Fibroblast of peridontal ligament (primary cell): ENCODE measurements around the gene MC1R.

Experiments
- DNase-seq: peaks from one replicate; pipeline ENCODE4 v3.0.0-alpha.2; 2010; ENCODE audit errors: extremely low read depth

MC1R gene

GRCh38 chr16:89895482-89896250 lies 23.0 kb upstream of the MC1R start:
- no peak for DNase-seq

- no peak for DNase-seq
These were observed 21.5 kb upstream of the MC1R start for GRCh38 chr16:89897204-89897603.

- DNase-seq, result no peak
These were observed 20.3 kb upstream of the MC1R start for GRCh38 chr16:89898201-89898967.

GRCh38 chr16:89899879-89900481 lies 18.7 kb upstream of the MC1R start:
- DNase-seq, result no peak

DNA sequence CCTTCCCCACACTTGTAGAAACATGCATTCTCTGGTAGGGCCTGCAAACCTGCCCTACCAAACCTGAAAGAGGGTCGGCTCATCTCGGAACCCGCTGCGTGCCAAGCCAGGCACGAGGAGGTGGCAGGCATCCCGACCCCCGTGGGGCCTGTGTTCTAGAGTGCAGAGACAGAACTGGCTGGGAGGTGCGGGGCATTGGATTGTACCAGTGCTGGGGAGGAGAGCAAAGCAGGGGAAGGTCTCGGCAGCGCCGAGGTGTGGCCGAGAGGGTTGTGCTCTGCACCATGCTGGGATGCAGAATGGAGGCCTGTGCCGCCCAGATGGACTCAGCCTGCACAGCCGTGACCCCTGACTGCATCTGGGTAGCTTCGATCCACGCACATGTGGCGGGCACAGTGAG lies 17.8 kb upstream of the MC1R start:
- DNase-seq, result no peak

- no peak for DNase-seq
These were observed 15.7 kb upstream of the MC1R start for GRCh38 chr16:89902980-89903379.

DNA sequence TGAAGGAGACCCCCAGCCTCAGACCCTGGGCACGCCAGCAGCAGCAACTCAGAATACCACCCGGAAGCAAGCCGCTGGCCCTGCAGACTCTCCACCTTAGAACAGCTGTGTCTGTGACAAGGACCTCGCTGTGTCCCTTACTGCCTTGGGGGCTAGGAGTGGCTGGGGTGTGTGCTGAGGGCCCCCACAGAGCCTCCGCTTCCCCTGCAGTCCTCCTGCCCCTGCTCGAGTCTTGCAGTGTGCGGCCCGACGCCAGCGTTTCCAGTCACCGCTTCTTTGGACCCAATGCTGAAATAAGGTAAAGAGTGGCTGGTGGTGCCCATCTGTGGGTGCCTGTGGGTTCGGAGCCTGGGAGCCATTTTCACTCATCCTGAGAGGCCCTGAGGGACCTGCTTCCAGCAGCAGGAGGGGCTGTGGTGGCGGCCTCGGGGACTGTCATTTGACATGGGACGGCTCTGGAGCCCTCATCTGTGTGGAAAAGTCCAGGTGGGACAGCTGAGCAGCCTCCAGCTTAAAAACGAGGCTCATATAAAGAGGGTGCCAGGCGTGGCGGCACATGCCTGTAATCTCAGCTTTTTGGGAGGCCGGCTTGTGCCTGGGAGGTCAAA lies 14.7 kb upstream of the MC1R start:
- no peak for DNase-seq

DNA sequence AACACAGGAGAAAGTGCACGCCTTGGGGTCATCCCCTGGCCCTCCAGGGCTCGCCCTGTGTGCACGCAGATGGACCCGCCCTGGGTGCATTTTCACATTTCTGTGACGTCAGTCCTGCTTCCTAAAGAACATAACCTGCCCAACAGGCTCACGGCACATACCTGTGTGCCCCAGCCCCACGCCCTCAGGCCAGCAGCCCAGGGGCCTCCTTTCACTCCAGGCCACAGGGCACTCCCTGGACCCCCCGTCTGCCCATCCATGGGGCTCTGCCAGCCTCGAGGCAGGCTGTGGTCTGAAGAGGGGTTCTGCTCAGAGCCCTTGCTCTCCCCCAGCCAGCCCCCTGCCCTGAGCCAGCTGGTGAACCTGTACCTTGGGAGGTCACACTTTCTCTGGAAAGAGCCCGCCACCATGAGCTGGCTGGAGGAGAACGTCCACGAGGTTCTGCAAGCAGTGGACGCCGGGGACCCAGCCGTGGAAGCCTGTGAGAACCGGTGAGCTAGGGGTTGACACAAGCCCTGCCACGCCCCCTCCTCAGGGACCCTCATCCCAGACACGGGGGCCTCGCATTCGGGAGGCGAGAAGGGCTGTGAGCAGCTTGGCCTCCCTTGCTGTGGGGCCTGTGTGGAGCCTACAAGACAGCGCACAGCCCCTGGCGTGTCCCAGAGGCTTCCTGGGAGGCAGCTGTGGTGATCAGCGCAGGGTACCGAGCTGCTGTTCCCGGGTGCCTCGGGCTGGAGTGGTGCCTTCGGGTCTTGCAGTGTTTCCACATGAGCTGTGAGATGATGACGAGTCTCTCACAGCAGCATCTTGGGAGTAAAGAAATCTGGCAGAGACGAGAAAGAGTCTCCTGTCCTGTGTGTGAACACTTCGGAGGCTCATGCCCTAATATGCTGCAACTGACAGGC lies 13.8 kb upstream of the MC1R start:
- no peak for DNase-seq

- no peak for DNase-seq
These were observed 13.0 kb upstream of the MC1R start for GRCh38 chr16:89905511-89906139.

DNA sequence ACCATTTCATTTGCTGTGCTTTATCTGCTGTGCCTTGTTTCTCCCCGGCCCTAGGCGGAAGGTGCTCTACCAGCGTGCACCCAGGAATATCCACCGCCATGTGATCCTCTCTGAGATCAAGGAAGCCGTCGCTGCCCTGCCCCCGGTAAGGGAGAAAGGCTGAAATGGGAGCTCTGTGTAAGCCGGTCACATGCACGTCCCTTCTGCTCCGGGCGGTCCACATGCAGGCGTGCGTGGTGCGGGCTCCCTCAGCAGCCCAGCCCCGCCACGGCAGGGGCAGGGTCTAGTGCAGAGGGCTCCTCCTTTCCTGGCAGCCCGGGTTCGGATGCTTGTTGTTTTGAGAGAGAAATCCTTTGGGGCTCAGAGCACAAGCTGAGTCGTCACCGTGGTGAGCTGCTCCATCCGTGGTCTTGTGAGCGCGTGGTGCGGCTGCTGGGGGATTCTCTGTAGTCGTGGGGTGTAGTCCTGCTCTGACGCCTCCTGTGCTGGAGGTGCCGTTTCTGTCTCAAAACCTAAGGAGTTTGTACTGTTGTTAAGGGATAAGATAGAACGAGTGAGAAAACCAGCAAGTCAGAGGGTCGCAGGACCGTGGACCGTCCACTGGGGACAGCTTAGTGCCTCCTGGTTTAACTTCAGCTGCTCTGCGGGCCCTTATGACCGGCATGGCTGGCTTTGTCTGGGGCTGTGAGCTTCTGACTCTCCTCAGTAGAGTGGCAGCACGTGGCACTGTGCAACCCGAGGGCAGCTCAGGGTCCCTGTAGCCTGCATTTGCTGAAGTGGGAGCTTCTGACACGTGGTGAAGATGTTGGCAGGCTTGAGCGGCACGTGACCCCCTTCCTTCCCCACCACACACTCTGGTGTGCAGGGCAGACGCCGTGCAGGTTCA lies 12.3 kb upstream of the MC1R start:
- DNase-seq, result no peak

- DNase-seq, result no peak
These were observed 11.4 kb upstream of the MC1R start for GRCh38 chr16:89907055-89907814.

- DNase-seq, result no peak
These were observed 10.4 kb upstream of the MC1R start for GRCh38 chr16:89908236-89908635.

DNA sequence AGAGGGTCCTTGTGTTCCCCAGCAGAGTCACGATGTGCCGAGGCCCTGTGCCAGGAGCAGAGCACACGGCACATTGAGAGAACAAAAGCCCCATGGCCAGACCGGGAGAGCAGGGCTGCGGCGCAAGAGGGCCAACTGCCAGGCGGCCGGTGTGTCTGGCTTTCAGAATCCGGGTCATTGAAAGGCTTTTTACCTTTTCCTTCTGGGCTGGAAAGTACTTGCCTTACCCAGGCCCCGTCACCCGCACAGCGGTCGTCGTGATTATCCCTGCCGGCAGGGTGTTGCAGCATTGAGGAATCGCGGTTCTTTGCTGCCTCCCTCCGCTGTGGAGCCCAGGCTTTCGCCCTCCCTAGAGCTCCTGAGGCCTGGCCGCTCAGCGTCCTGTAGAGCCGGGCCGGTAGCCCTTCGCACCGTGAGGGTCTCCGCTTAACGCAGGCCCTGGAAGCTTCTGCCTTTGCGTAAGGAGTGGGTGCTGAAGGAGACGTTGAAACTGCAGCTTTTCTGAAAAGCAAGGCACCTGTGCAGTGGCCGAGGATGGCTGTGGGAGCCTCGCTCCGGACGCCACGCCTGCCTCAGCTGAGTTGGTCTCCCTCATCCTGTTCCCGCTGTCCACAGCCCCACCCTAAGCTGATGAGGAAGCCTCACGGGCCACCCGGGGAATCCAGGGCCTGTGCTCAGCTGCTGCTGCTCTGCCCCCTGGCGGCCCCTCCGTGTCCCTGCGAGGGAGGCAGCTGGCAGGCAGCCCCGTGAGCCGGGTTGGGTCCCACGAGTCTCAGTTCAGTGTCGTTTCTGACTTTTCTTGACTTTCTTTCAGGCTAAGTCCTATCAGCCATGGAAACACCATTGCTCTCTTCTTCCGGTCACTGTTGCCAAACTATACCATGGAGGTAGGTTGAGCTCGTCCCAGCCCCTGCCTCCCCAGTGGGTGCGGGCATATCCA lies 8.6 kb upstream of the MC1R start:
- peak; percentile 54 for DNase-seq

DNA sequence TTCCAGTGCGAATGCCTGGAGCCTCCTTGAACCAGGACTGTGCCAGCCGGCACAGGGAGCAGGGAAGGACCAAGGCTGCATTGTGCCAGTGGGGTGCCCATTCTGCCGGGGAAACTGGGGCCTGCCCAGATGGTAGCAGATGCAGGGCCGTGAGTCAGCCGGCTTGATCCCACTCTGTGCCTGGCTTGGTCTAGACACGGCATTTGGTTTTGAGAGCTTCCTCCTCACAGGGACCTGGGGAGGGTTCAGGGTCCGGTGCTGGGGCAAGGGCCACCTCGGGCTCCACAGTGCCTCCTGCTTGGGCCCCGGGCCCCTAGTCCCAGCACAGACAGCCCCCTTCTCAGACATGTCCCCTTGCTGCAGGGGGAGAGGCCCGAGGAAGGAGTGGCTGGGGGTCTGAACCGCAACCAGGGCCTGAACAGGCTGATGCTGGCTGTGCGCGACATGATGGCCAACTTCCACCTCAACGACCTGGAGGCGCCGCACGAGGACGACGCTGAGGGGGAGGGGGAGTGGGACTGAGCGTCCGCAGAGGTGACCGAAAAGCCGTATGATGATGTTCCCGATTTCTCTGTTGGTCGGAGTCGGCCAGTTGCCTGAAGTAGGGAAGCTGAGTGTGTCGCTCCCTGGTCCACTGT lies 7.8 kb upstream of the MC1R start:
- no peak for DNase-seq

GRCh38 chr16:89911375-89911774 lies 7.3 kb upstream of the MC1R start:
- no peak for DNase-seq

- DNase-seq, result no peak
These were observed 6.5 kb upstream of the MC1R start for GRCh38 chr16:89912143-89912542.

DNA sequence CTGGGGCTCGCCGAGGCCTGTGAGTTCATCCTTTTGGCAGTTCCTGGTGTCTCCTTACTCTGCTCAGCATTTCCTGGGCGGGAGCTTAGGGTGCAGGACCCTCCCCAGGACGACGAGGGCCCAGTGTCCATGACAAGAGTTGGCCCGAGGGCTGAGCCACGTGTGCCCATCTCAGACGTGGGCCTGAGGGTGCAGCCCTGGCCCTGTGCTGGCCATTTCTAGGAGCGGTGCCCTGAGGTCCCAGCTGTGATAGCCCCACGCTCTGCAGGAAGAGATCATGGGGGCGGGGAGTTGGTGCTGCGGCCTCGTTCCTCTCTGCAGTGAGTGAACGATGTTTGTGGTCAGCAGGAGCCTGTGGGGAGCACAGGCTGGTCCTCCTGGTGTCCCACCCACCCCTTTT lies 6.0 kb upstream of the MC1R start:
- no peak for DNase-seq
